HG02571 (cell line): ENCODE data around the gene HOXA4.

Experiments used
- ATAC-seq: cut with Tn5 transposase; IDR thresholded peaks from one replicate; pipeline ENCODE4 v1.9.1; 2021; ENCODE audit warnings: mild to moderate bottlenecking, moderate library complexity; ENCODE audit not compliant: unreplicated experiment

Gene HOXA4

DNA sequence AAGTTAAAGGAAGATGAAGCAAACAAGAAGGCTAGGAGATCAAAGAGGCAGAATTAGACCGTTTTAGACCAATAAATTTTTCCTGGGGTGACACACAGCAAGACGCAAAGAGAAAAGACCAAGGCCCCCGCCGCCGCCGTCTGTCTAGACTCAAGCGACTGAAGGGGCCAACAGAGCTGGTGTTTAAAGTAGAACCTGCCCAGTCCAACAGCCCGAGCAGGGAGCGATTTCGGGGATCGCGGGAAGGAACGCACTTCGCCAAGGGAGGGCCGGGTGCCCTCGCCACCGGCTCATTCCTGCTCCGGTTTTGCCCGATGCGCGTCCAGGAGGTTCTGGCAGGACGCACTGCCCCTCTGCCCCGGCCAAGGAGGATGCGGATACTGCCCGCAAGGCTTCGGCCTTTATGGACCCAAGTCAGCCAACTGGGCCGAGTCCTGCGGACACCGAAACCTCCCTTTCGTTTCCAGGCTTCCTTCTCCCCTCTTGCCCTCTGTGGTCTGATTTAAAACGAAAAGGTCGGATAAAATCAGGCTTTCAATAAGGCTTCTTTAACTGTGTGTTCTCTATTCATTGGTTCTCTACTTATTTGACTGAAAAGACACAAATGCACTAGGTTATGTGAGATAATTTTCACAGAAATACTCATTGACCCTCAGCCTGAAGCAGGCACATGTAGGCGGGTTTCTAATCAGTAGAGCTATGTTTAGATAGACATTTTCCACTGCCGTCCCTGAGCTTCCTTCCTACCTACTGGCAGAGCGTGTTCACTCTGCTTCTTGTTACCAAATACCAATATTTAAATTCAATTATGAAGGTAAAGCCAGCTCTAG is 28.1 kb upstream of the HOXA4 start:
- no peak for ATAC-seq

DNA sequence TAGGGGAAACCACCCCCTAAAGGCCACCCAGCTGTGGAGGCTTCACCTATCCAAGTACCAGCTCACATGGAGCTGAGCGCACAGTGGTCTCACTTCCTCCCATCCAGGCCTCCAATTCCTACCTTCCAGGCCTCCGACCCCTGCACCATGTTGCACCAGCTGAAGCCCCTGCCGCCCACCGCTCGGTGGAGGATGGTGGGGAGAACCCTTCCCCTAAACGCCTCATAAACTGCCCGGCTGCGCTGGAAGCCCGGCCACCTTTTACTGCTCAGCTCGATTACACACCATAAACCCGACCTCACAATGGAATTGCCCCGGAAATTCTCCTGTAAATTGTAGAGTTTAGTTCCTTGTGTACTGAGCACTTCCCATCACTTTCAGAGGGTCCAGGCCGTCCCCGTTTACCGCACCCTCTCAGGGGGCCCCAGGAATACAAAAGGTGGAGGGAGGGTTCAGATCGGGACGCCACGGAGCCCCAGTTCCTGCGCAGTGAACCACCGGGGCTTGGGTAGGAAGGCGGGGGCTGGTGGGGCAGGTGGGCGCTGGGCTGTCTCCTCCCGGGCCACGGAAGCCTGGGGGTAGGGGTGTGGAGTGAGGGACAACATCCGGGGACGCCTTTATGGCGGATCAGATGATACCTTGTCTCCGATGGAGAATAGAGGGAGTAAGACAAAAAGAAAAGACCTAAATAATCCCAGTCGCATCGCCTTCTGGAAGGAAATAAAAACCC is 27.3 kb upstream of the HOXA4 start:
- no peak for ATAC-seq

DNA sequence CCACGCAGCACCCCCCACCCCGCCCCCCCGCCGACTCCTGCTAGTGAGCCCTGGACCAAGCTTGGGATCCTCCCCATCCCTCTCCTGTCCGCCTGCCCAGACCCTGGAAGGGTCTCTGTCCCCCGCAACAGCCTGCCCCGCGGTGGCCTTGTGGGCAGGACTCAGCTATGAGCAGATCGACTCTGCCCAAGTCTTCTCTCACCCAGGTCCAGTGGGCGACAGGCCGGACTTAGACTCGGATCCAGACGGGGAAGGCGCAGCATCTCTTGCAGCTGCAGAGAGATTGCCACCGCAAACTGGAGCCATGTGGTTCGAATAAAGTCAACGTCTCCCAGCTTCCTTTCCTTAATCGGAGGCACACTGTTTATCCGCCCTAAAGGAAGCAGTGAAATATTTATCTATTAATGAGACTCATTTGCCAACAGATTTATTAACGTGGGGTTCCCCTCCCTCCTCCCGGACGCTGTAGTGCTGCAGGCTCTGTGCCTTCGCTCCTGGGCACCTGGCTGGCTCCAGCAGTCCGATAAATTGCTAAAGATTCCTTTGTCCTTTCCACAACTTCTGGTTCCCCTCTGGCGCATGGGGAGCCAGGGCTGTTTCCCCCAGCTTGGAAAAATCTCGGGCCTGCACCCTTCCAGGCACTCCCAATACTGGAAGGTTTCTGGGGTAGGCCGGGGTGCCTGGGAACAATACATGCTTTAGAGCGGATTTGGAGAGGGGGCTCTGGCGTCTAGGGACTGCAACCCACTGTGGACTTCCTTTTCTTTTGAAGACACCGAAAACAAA is 26.6 kb upstream of the HOXA4 start:
- ATAC-seq = no peak

DNA sequence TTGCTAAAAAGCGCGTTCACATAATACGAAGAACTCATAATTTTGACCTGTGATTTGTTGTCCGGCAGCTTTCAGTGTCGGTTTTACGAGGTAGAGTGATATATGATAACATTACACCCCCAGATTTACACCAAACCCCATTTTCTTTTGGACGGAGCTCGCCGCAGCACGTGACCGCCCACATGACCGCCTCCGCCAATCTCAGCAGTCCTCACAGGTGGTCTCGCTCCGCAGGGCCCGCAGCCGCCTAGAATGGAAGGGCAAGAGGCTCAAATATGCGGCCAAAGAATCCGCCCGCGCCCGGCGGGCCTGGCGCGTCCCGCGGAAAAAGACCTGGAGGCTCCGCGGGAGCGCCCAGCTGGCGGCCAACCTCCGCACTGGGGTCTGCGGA is 25.9 kb upstream of the HOXA4 start, which contains the start of gene HOXA7:
Gene HOXA7, minus strand, starts transcription at position 168 of the 391 bp plus-strand sequence. Its CDS starts 130 bp downstream, at position 38.
- ATAC-seq = no peak

DNA sequence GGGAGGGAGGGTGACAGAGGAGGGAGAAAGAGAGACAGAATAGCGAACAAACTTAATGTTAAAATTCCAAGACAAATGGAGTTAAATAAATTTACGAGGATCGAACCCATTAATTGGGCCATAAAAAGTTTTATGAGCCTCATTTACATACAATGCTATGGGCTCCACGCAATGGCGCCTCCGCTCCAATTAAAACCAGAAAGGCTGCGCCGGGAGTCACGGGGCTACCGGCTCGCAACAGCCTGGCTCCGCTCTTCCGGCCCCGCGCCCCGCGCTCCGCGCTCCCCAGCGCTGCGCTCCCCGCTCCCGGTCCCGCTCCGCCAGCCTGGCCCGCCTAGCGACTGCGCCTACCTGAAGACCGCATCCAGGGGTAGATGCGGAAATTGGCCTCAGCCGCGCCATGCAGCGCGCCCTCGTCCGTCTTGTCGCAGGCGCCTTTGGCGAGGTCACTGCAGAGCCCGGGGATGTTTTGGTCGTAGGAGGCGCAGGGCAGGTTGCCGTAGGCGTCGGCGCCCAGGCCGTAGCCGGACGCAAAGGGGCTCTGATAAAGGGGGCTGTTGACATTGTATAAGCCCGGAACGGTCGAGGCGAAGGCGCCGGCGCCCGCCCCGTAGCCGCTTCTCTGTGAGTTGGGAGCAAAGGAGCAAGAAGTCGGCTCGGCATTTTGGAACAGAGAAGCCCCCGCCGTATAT is 25.4 kb upstream of the HOXA4 start:
- no peak for ATAC-seq

DNA sequence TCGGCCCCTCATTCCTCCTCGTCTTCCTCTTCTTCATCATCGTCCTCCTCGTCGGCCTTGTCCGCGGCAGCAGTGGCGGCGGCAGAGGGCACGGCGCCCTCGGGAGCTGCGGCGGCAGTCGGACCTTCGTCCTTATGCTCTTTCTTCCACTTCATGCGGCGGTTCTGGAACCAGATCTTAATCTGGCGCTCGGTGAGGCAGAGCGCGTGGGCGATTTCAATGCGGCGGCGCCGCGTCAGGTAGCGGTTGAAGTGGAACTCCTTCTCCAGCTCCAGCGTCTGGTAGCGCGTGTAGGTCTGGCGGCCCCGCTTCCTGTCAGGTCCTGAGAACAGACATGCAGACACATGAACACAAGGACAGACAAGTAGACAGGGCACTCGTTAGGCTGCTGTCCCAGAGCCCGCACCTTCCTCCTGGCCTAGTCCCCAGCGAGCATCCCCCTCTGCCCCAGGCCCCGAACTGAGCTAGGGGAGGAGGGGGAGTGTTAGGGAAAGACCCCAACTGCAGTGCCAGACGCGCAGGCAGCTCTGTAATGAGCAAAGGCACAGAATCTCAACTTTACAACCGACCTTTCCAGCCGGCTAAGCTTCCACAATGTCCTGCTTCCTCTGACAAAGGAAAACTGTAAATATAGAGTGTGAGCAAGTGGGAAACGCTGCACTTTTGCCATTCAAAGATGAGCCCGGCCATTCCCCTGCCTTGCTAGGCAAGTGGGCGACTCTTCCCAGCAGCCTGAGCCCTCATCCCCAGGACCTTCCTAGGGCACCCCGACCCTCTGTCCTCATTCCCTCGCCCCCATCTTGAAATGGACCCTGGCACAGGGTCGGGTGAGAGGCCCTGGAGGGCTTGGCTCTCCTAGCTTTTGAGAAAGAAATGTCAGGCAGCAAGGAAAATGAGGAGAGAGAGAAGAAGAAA is 24.6 kb upstream of the HOXA4 start:
- no peak for ATAC-seq

DNA sequence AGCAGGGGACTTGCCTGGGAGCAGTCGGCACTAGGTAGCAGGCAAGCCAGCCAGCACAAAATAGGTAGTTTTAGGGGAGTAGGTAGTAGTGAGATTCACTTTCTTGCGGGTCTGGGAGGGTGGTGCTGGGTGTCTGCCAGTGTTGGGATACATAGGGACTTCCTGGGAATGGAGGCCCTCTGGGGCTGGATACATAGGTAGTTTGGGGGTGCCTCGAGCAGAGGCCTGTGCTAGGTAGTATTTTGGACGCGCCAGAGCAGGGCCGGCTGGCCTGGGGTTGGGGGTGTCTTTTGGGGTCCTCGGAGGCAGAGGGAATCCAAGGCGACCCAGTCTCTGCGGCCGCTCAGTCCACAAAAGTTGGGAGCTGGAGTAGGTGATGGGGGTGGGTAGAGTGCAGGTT is 23.8 kb upstream of the HOXA4 start:
- no peak for ATAC-seq

DNA sequence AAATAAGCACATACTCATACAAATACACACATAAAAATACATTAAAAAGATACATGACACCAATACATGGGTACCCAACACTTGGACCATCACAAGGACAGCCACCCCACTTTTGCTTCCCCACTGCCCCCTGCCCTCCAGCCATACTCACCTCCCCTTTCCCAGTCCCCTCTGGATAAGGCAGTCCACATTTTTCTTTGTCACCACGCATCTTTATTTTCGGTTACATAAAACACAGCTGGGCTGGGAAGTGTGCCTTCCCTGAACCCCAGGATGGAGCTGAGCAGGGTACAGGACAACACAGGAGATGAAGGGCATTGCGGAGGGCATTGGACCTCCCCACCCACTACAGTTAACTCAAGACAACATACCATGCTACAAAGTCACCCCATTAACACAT is 23.0 kb upstream of the HOXA4 start:
- no peak for ATAC-seq

DNA sequence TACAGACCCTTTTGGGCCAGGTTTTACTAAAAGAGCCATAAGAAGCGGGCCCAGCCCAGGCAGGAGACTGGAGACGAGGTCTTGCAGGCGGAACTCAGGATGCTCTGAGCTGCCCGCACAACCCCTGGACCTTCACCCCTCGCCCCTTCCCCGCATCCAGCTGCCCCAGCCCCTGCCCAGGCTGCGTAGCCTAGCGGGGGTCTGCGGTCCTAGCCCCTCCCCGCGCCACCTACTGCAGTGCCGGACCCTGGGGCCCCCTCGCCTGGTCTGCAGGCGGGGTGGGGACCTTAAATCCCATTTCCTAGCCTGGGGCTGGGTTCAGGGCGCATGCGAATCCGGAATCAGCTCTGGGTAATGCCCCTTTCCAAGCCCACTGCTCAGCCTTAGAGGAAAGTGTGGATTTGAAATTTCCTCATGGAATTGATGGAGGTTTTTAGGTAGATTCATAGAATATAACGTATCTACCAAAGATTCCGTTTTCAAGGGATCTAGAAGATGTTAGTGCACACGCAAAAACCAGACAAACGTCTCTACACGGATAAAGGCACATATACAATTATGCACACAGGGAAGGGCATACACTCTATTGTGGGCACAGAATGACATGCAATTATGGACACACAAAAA is 22.4 kb upstream of the HOXA4 start:
- no peak for ATAC-seq

DNA sequence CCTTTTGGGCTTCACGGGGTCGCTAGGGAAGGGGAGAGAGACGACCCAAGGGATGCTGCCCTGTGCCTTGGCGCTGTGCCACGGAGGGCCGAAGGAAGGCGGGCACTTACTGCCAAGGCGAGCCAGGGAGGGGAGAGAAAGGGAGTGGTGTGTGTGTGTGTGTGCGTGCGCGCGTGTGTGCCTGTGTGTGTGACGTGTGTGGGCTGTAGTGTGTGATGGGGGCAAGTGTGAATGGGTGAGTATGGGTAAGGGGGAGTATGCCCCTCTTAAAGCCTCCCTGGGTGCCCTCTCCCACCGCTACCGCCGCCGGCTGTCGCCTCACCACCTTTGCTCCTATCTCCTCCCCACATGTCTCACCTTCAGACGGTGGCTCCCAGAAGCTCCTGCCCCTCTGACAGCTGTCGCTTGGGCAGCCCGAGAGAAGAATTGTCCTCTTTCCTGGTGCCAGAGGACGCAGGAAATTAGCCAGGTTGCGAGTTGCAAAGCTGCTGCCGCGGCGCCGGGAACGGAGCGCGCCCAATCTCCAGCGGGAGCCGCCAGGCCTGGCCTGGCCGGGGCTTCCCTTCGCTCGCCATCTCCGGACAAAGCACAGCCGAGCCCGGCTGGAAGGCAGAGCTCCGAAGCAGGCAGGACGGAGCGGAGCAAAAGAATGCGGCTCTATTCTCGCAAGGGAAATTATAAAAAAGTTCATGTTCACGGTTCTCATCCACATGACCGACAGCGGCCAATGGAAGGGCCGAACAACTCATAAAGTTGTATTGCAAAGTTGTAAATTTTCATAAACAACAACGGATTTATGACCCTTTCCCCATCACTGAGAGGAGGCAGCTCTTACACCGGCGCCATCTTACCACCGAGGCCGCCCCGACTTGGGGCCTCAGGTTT is 21.6 kb upstream of the HOXA4 start, which contains the start of gene HOXA3:
Gene HOXA3, minus strand, starts transcription at position 653 of the 885 bp plus-strand sequence. CDS start 41,943 bp downstream, outside the sequence.
- no peak for ATAC-seq

DNA sequence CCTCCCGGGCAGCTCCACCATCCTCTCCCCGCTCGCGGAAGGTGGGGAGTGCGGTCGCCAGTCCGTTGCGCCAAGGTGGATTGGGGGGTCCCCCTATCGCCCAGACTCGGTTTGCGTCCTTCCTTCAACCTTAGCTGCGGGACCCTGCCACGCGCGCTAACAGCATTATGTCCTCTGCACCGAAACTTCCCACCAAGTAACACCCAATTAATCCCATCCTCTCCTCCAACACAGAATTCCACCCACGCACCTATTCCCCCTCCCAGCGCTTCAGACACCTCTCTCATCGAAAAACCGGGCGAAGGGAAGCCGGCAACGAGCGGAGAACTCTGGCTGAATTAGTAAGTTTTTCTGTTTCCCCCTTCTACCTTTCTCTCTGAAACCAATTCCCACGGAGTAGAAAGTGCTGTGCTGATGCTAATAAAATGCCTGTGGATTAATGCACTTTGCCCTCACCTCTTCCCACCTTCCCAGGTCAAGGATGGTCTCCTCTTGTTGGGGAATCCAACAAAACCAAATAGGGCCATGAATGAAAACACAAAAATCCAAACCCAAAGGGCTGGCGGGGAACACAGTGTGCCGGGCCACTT is 20.9 kb upstream of the HOXA4 start:
- ATAC-seq = no peak

DNA sequence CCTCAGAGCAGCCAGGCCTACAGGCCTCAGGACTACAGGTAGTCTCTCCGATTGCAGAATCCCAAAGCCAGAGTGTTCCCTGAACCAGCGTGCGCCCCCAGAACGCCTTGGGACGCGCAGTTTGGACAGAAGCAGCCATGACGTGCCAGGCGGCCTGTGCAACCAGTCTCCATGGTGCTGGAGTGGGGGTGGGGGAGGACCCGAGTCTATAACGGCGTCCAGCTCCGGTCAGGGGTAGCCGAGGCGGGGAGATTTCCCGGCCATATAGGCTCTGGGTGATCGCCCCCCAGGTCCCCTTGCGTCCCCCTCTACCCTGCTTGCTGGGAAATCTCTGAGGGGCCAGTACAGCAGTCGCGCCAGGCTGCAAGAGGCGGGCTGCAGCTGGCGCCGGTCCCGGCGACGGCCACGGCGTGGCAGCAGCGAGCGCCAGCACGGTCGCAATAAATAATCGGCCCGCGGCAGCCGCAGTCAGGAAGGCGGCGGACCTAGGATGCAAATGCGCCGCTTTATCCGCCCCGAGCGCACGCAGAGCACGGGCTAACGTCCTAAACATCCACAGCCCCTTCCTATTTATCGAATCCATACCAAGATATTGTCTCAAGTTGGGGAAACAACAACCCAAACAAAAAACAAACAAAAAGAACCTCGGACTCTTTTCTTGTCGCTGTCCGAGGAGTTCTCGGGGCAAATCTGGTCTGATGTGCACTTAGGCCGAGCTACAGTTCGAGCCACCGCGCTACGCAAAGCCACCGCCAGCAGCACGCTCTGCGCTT is 20.2 kb upstream of the HOXA4 start:
- peak; percentile 87 for ATAC-seq

DNA sequence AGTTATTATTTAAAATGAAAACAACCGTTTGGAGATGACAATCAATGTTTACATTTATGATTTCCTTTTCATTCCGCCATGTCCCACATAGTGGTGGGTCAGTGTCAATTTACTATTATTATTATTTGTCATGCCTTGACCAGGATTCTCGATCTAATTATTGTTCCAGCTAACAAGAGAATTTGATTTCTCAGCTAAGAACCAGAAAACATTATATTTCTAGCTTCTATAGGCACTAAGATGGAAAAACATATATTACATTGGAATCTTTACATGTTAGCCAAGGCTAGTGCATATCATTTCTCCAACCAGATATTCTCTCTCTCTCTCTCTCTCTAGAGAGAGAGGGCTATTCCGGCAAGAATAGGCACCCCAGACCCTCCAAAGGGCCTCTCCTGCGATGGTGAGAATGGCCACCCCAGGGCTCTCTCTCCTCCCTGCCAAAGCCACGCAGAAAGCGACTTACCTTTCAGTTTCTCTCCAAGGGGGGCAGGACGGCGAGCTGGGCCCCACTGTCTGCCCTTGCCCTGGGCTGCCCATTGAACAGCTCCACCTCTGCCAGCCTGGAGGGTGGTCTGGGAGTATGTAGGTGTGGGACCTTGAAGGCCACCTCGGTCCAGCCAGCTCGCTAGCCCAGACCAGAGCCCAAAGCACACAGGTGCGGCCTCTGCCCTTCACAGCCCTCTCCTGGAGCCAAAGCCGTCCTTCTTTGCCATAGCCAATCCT is 19.4 kb upstream of the HOXA4 start:
- no peak for ATAC-seq

DNA sequence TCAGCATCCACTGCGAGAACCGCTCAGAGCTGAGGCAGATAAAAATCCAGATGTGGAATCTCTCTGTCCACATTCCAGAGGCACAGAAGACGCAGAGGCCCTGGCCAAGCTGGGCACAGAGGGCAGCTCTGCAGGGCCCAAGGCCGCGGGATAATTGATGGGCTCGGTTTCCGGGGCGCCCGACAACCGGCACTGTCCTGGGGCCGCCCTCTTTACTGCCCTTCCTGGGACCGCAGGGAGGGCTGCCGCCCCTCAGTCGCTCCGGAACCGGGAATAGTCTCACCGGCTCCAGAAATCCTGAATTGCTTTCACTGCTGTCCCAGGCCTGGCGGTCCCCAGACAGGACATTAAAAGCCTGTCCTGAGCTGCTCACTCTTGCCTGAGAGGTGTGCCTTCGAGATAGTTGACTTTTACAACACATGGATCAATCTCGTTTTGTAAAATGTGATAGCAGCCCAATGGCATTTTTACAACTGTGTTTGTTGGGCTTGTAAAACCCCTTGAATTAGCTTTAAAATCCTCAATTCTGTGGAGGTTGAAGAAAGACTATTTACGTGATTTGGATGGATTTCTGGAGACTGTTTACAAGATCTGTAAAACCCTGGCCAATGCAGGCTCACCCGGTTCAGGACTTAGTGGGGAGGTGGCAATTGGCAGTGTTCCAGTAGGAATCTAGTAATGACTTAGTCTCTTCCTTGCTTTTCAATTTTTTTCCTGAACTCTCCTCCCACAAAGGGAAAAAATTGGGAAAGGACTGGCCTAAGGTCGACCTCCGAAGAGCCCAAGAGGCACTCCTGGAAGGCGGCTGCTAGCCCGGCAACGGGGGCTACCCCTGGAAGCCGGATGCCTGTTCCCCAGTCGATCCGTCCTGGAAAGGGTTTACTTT is 18.4 kb upstream of the HOXA4 start:
- no peak for ATAC-seq

DNA sequence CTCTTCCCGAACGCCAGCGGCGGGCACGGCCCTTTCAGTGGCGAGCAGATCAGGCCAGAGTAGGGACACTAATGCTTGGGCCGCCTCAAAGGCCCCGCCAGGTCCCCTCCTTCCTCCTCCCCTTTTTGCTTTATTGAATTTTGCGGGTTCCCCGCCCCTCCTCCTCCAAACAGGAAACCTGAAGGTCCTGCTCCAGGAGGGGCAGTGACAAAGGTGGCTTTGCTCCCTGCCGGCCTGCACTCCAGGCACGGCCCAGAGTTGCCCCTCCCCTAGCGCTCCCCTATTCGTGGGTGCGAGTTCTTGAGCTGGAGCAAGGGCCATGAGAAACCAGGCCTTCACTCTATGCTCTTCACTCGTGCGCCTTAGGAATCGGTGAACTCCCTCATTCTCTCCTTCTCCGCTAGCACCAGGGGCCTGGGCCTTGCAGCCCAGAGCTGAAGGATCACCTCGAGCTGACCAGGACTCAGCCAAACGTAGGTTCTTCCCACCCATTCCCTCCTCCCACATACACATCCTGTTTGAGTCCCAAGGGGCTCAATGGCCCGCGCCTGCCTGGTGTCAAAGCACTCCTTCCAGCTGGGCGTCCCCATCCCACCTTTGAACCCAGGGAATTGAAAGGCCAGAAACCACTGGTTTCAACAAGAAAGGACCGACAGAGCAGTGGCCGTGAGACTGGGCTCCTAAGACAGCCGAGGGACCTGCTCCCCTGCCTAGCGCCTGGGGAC is 17.6 kb upstream of the HOXA4 start:
- ATAC-seq = no peak
